Heart right ventricle (tissue), 16 donors: ENCODE data around the gene MRPL18. TPM values are rescaled to one million over a fixed set of nuclear protein-coding genes. Genes with fewer than 3 reads are reported as not detected.
A peak's percentile ranks its signal among the peaks of the same experiment; 100 is the strongest.

Source experiments
- ATAC-seq, 8 donors: fragments of 200-7000 bp; cut with Tn5 transposase; one replicate each; pipeline ENCODE4 v1.9.1; 2020; ENCODE audit warnings: mild to moderate bottlenecking in 8 of 8, moderate library complexity in 8 of 8, moderate number of reproducible peaks in 1 of 8
- DNase-seq, 2 donors: peaks; one replicate each; pipeline ENCODE4 v3.0.0-alpha.2; 2020
- H3K27ac ChIP-seq, 10 donors: fragments of 200-600 bp; sonication (generic) in 2 of 10; one replicate each; pipeline versions ENCODE4 v1.5.0 to v1.8.0; 2020 to 2022; ENCODE audit warnings: mild to moderate bottlenecking in 3 of 10
- H3K27me3 ChIP-seq, 7 donors: fragments of 200-600 bp; one replicate each; pipeline ENCODE4 v1.8.0; 2021 to 2022; ENCODE audit warnings: mild to moderate bottlenecking in 2 of 7
- H3K36me3 ChIP-seq, 9 donors: fragments of 200-600 bp; sonication (generic) in 1 of 9; one replicate each; pipeline versions ENCODE4 v1.5.0 to v1.8.0; 2020 to 2022; ENCODE audit warnings: mild to moderate bottlenecking in 2 of 9
- H3K4me1 ChIP-seq, 9 donors: fragments of 200-600 bp; sonication (generic) in 1 of 9; one replicate each; pipeline versions ENCODE4 v1.5.0 to v1.8.0; 2020 to 2022; ENCODE audit warnings: mild to moderate bottlenecking in 4 of 9
- H3K4me3 ChIP-seq, 10 donors: fragments of 200-600 bp; sonication (generic) in 2 of 10; one replicate each; pipeline versions ENCODE4 v1.5.0 to v1.8.0; 2020 to 2022; ENCODE audit warnings: mild to moderate bottlenecking in 7 of 10, moderate library complexity in 2 of 10
- H3K9me3 ChIP-seq, 11 donors: fragments of 200-600 bp in 10 of 11; sonication (generic) in 2 of 11; one replicate each; pipeline versions ENCODE4 v1.5.0 to v1.8.0; 2013 to 2022; ENCODE audit warnings: mild to moderate bottlenecking in 2 of 11, control low read depth in 1 of 11, moderate library complexity in 1 of 11
- WGBS, 2 donors: extraction: QIAGEN DNeasy Blood & Tissue Kit; methylation state at CpG; one replicate each; pipeline ENCODE4 v1.1.7; 2013; ENCODE audit warnings: inconsistent platforms in 1 of 2; 5-methylcytosine and 5-hydroxymethylcytosine counted together
- intact Hi-C, 10 donors: fragments of 100-400 bp; cut with DNase I; formaldehyde crosslinking; loops; one replicate each; pipeline versions ENCODE4 v1.11.1 to v1.14.2; 2022
- polyA plus RNA-seq, 2 donors: library from polyadenylated mRNA; stranded (reverse); fragments of 200-250 nt; gene quantifications; one replicate each; pipeline ENCODE4 v1.2.3, GENCODE V29; 2013
- total RNA-seq, 10 donors: library from RNA; stranded (reverse); fragmentation: NEBNext Ultra II Directional in 3 of 10; extraction: Animal tissue kit (Norgen Biotek cat#: 25700) in 3 of 10; gene quantifications; one replicate each; pipeline versions ENCODE4 v1.2.1 to v1.2.4, GENCODE V29; 2021 to 2023
- TF ChIP-seq, protein P1 (sequence below), 9 donors: fragments of 200-600 bp; sonication (generic) in 2 of 9; IDR thresholded peaks; one replicate each; pipeline versions ENCODE4 v1.5.0 to v1.8.0; 2021 to 2022; ENCODE audit warnings: antibody characterized with exemption in 9 of 9, mild to moderate bottlenecking in 5 of 9, moderate library complexity in 1 of 9
- donor health status: Arrhythmogenic right ventricular cardiomyopathy.
- donor health status: ischemic (EF 13 %, LVEDD 7.1; RV severe dilation, severe dysfunction).
- donor health status: healthy with polysubstance abuse.
- donor health status: DM: no; HTN: yes; CAD: no.
- donor health status: DM: no; HTN: no; CAD: no.
- donor health status: ischemic (EF 25% LVEDD 6.9; RV normal size, moderate dysfunction).
- donor health status: ischemic (EF 25% LVEDD 5.7; RV mildly dilated, moderate dysfunction).
- donor health status: healthy.
- donor health status: DM: yes; HTN: yes; CAD: no.
- donor health status: Ischemic cardiomyopathy.
- donor health status: ischemic (EF 35%, LVEDD 5.7; RV mildly dilated, moderate dysfunction).
- donor health status: nonischemic (EF 11% LVEDD 7.7; RV severe dilation, severe dysfunction).
- donor health status: DM: yes; HTN: yes; CAD: no.
- donor health status: PGD.
- donor health status: ischemic (EF 29% LVEDD 5.4; RV normal size, mild dysfunction).
- donor health status: nonischemic (EF 23%, LVEDD 6.1; RV moderate dilation, normal function).

MRPL18 gene
- total and polyA plus RNA-seq, 12 donors, result 53.9 to 131 (median 59.8) TPM

DNA sequence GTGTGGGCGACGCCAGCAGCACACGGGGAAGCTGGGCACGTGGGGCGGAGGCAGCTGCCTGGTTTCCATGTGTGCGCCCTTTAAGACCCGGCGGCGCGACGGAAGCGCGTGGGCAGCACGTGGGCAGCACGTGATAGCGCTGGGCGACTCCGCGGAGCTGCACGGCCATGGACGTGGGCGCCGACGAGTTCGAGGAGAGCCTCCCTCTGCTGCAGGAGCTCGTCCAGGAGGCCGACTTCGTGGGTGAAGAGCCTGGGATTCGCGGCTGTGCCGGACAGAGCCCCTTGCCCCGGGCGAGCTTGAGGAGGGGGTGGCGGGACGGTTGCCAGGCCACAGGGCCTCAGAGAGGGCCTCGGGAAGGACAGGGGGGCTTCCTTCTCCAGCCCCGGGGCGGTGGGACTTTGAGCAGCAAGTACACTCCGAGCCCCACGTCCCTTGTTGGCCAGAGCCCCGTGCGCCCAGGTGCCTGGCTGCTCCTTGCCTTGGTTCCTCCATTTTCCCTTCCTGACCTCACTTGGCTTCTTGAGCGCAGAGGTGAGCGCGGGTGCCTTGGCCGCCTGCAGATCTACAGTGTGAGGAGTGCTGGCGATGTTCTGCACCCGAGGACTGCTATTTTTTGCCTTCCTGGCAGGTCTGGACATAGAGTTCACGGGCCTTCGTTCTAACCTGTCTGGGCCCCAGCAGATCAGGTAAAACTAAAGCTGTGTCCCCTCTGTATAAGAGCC lies 10.0 kb downstream of the MRPL18 start, which contains the start of gene PNLDC1:
Gene PNLDC1, plus strand, starts transcription at position 136 of the 725 bp plus-strand sequence. Its CDS starts 32 bp downstream, at position 168.
- ATAC-seq, result peak in 3 of 8 donors; percentile 11 to 38 (median 20)
- 87% methylated on average over 50 of the region's 50 CpGs for WGBS, 2 donors
- H3K36me3 ChIP-seq, result peaks cover 0 to 51% (median 33%) of the 10 kb centered on the region in 9 donors

DNA sequence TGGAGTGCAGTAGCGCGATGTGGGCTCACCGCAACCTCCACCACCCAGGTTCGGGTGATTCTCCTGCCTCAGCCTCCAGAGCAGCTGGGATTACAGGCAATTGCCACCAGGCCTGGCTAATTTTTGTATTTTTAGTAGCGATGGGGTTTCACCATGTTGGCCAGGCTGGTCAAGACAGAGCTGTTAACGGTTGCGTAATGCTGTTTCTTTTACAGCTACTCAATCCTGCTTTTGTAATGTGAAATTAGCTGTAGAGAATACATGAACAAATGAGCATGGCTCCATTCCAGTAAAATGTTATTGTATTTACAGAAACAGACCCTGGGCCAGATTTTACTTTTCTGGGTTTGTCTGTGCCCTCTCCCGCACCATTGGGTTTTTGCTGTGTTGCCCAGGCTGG lies 11.7 kb downstream of the MRPL18 start:
- Histone ChIP-seq H3K9me3 (no peaks in the 10 kb centered on the region), H3K27me3 (no peaks in the 10 kb centered on the region), H3K4me3 (no peak overlapping the region), H3K27ac (no peak overlapping the region), H3K4me1 (peaks cover 0 to 7% (median 0%) of the 10 kb centered on the region in 9 donors), H3K36me3 (peaks cover 0 to 36% (median 30%) of the 10 kb centered on the region in 9 donors)
- no peak for ATAC-seq
- DNase-seq, result no peak
- WGBS, 2 donors, result 94 to 96% methylated on average over 8 of the region's 8 CpGs
- TF ChIP-seq, protein P1, sequence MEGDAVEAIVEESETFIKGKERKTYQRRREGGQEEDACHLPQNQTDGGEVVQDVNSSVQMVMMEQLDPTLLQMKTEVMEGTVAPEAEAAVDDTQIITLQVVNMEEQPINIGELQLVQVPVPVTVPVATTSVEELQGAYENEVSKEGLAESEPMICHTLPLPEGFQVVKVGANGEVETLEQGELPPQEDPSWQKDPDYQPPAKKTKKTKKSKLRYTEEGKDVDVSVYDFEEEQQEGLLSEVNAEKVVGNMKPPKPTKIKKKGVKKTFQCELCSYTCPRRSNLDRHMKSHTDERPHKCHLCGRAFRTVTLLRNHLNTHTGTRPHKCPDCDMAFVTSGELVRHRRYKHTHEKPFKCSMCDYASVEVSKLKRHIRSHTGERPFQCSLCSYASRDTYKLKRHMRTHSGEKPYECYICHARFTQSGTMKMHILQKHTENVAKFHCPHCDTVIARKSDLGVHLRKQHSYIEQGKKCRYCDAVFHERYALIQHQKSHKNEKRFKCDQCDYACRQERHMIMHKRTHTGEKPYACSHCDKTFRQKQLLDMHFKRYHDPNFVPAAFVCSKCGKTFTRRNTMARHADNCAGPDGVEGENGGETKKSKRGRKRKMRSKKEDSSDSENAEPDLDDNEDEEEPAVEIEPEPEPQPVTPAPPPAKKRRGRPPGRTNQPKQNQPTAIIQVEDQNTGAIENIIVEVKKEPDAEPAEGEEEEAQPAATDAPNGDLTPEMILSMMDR (IDR thresholded peaks at IDR 0.05), result no peak
- intact Hi-C loops, result no loop called here

More for the DNA sequence above, 10.0 kb downstream of the MRPL18 start, which contains the start of gene PNLDC1:
- Histone ChIP-seq H3K4me3 (peak within 1 kb of the TSS in 1 of 10 donors; percentile 7), H3K27me3 (no peaks in the 10 kb centered on the region), H3K9me3 (no peaks in the 10 kb centered on the region), H3K27ac (no peak within 1 kb of the TSS), H3K4me1 (no peaks in the 10 kb centered on the region)
- DNase-seq, result no peak
- intact Hi-C loops, result no loop called here
- TF ChIP-seq, protein P1 (IDR thresholded peaks at IDR 0.05), result no peak

DNA sequence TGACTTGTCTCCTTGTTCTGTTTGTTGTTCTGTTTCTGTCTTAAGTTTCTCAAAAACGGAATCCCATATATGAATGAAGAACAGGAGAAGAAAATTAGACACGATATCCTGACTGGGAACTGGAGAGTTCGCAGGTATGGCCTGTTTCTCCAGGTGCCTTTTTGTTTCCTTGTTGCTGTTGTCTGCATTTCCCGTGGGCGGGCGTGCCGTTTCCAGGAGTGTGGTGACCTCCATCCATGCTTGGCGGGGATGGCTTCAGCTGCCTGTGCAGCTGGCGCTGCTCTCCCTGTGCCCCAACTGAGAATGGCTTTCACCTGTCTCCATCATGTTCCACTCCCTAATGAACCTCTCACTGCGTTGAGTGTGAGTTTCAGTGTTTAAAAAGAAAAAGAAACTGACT lies 14.2 kb downstream of the MRPL18 start:
- H3K27me3 ChIP-seq, result no peaks in the 10 kb centered on the region
- peaks cover 0 to 7% (median 0%) of the 10 kb centered on the region in 9 donors for H3K4me1 ChIP-seq
- no peak overlapping the region for H3K27ac ChIP-seq
- 88 to 92% methylated on average over 10 of the region's 10 CpGs for WGBS, 2 donors
- H3K9me3 ChIP-seq, result no peaks in the 10 kb centered on the region
- TF ChIP-seq, protein P1 (IDR thresholded peaks at IDR 0.05), result no peak
- DNase-seq (no peak), ATAC-seq (no peak)
- intact Hi-C loops, result no loop called here
- no peak overlapping the region for H3K4me3 ChIP-seq
- peaks cover 0 to 10% (median 6%) of the 10 kb centered on the region in 9 donors for H3K36me3 ChIP-seq

DNA sequence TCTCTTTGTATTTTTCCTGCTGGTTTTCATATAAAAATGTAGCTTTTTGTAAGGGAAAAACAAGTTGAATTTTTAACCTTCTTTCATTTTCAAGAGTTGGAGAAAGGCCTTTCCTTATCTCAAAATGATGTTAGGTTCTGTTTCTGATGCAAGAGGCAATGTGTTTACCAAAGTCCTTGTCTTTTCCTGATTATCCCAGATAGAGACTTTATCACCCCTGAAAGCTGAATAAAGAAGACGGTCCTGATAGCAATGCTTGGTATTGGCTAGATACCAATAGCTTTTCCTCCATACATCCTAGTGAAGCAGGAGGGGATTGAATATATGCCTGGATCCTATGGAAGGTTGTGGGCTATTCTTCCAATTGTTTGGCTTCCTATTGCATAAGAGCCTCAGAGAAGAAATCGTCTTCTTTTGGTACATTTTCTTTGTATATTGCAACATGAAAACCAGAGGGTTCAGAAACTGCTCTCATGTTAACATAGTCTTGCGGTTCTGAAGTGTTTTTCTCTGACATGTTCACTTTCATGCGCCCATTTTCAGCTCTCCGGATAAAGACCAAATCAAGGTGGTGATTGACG lies 15.3 kb downstream of the MRPL18 start:
- ATAC-seq (no peak), DNase-seq (no peak)
- Histone ChIP-seq H3K27me3 (no peaks in the 10 kb centered on the region), H3K36me3 (peaks cover 0 to under 1% (median 0%) of the 10 kb centered on the region in 9 donors), H3K4me3 (no peak overlapping the region), H3K9me3 (no peaks in the 10 kb centered on the region), H3K4me1 (peaks cover 0 to 7% (median 0%) of the 10 kb centered on the region in 9 donors), H3K27ac (no peak overlapping the region)
- TF ChIP-seq, protein P1 (IDR thresholded peaks at IDR 0.05), result no peak
- intact Hi-C loops, result no loop called here
- 85 to 94% methylated on average over 6 of the region's 6 CpGs for WGBS, 2 donors
